22Rv1 (cell line): Measurements from ENCODE around the gene COL9A3.

Source experiments
- H3K27ac ChIP-seq: fragments of 450-650 bp; 2 replicates; pipeline ENCODE4 v1.5.1; 2017
- ZFX ChIP-seq: fragments of 450-650 bp; IDR thresholded peaks from 2 replicates; pipeline ENCODE4 v1.6.1; 2017; ENCODE audit warnings: antibody characterized with exemption, borderline replicate concordance
- TF ChIP-seq, protein P1 (sequence below): fragments of 450-650 bp; IDR thresholded peaks from 2 replicates; pipeline ENCODE4 v1.5.1; 2017; ENCODE audit warnings: mild to moderate bottlenecking

COL9A3 gene

DNA sequence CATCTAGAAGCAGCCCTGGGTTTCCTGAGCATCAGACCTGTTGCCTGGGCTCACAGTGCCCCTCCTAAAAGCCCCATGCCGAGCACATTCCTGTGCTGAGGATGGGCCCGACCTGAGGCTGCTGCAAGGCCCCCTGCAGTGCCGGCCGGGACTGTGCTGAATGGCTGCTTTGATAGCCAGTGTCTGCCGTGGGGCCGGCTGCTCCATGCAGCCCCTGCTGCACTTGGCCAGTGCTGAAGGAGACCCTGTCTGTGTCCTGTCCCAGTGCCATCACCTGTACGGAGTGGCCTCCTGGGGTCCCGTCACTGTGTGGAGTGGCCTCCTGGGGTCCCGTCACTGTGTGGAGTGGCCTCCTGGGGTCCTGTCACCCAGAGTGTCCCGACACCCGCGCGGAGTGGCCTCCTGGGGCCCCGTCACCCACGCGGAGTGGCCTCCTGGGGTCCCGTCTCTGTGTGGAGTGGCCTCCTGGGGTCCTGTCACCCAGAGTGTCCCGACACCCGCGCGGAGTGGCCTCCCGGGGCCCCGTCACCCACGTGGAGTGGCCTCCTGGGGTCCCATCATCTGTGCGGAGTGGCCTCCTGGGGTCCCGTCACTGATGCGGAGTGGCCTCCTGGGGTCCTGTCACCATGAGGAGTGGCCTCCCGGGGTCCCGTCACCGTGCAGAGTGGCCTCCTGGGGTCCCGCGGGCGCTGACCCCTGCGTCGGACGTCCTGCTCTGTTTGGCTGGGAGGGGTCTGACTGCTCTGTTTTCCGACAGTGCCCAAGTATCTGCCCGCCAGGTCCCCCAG is 7.0 kb downstream of the COL9A3 start:
- no peak overlapping the region for H3K27ac ChIP-seq
- TF ChIP-seq, protein P1, sequence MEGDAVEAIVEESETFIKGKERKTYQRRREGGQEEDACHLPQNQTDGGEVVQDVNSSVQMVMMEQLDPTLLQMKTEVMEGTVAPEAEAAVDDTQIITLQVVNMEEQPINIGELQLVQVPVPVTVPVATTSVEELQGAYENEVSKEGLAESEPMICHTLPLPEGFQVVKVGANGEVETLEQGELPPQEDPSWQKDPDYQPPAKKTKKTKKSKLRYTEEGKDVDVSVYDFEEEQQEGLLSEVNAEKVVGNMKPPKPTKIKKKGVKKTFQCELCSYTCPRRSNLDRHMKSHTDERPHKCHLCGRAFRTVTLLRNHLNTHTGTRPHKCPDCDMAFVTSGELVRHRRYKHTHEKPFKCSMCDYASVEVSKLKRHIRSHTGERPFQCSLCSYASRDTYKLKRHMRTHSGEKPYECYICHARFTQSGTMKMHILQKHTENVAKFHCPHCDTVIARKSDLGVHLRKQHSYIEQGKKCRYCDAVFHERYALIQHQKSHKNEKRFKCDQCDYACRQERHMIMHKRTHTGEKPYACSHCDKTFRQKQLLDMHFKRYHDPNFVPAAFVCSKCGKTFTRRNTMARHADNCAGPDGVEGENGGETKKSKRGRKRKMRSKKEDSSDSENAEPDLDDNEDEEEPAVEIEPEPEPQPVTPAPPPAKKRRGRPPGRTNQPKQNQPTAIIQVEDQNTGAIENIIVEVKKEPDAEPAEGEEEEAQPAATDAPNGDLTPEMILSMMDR, result no peak
- no peak for TF ChIP-seq ZFX

DNA sequence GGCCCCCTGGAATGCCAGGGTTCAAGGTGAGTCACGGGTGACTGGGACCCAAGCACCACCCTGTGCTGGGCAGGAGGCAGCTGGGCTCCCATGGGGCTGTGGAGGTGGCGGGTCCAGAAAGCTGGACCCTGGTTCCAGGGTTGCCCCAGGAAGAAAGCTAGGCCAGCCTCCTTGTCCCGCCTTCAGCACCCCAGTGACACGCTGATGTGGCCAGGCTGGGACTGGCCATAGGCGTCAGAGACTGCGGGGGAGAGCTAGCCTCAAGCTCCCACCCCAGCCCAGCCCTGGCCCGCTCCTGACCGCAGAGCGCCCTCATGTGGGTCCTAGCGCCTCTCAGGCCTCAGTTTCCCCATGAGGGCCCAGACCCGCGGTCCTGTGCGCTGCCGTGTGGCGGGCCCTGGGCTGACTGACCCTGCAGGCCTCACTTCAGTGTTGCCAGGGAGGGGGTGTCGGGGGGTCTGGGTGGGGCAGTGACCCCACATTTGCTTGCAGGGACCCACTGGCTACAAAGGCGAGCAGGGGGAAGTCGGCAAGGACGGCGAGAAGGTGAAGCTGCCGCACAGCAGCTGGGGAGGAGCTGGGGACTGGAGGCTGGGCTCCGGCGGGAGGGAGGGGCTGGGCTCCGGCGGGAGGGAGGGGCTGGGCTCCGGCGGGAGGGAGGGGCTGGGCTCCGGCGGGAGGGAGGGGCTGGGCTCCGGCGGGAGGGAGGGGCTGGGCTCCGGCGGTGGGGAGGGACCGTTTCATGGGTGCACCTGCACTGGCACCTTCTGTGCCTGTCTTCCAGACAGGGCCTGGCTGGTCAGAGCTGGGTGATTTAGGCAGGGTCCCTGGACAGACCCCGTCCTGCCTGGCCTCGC is 7.9 kb downstream of the COL9A3 start:
- TF ChIP-seq, protein P1, result no peak
- no peak for TF ChIP-seq ZFX
- no peak overlapping the region for H3K27ac ChIP-seq

DNA sequence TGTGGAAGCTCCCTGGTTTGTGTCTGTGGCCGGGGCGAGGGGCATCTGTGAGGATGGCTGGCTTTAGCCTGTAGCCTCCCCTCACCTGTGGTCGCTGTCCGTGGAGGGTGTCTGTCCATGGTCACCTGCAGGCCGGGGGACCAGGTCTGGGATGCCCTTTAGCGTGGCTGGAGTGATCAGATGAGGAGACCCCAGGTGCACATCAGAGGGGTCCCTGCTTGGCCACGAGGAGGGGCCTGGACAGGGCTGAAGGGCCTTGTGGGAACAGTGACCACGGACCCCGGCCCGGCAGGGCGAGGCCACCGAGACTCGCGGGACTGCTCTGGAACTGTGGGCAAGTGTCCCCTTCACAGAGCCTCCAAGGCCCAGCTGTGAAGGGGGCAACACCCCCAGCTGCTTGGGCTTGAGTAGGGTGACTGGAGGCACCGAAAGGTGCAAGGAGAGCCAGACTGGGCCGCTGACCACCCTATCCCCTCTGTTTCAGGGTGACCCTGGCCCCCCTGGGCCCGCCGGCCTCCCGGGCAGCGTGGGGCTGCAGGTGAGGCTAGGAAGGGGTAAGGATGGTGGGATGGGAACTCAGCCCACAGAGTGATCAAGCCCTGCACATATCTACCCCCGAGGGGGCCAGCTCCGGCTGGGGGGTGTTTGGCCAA is 8.6 kb downstream of the COL9A3 start:
- TF ChIP-seq, protein P1, result no peak
- TF ChIP-seq ZFX, result no peak
- no peak overlapping the region for H3K27ac ChIP-seq

DNA sequence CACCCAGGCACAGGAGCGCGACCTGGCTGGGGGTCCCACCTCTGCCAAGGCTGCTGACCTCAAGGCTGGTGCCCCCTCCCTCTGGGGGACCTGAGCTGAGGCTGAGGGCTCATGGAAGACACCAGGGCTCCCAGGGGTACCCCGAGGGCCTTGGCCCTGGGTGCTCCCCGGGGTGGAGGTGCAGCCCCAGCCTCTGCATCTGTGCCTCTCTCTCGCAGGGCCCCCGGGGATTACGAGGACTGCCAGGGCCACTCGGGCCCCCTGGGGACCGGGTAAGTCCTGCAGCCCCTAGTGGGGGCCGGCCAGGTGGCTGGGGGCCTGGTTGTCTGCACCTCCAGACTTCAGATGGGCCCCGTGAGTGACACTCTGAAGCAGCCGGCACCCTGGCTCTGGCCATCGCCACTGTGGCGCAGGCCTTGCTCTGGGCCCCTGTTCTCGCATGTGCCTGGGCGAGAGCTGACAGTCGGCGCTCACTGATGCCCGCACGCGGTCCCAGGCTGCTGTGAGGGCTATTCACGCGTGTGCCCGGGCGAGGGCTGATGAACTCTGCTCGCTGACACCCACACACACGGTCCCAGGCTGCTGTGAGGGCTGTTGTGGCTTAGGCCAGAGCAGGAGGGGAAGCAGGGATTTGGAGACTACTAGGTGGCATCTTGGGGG is 9.3 kb downstream of the COL9A3 start:
- no peak overlapping the region for H3K27ac ChIP-seq
- TF ChIP-seq, protein P1, result no peak
- no peak for TF ChIP-seq ZFX

DNA sequence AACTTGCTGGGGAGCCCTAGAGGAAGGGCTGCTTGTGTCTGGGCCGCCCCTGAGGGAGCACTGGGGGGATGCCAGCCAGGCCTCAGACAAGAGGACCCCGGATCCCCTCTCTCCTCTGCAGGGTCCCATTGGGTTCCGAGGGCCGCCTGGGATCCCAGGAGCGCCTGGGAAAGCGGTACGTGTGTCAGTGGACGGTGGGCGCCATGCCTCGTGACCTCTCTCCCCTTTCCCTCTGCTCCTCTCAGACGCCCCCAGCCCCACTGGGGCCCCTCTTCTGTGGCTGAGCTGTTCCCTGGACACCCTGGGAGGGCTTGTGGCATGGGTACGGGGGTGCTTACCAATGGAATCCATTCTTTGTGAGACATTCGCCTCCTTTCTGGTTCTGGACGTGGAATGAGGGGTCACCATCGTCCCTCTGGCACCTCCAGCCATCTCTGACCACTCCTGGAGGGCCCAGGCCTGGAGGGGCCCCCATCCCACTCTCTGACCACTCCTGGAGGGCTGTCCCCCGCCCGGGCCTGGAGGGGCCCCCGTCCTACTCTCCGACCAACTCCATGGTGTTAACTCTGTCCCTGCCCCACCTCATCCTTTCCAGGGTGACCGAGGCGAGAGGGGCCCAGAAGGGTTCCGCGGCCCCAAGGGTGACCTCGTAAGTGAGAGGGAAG is 9.9 kb downstream of the COL9A3 start:
- no peak overlapping the region for H3K27ac ChIP-seq
- no peak for TF ChIP-seq ZFX
- TF ChIP-seq, protein P1, result no peak

DNA sequence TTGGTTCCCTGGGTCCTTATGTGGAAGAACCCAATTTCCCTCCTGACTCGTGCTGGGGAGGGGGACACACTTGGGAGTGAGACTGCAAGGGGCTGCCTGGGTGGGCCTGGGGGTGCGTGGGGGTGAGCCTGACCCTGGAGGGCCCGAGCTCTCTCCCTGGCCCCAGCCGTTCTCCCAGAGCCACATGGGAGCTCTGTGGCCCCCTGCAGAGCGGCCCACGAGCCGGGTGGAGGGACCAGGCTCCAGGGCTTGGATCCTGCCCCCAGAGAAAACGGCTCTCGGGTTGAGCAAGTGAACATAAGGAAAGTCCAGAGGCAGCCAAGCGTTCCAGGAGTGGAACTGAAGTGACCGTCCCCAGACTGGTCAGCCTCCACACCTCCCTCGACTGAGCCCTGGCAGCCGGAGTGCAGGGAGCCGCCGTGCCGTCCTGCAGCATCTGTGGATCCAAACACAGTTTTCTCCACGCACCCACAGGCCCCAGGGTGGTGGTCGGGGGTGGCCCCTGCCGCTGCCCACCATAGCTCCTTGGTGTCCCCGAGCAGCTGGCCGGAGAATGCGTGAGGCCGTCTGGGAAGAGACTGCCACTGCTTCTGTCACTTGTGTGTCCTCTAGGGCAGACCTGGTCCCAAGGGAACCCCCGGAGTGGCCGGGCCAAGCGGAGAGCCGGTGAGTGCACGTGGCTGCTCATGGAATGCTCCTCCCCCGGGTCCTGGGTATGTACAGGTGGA is 10.6 kb downstream of the COL9A3 start:
- TF ChIP-seq, protein P1, result no peak
- no peak for TF ChIP-seq ZFX
- H3K27ac ChIP-seq, result no peak overlapping the region
